SW 1271 (cell line): Measurements from ENCODE around the gene PPP5C.
"Not testable (repeated sequence)": the region's sequence is repeated elsewhere in the genome, so short reads cannot be mapped to it uniquely, and the experiment has no call there.

Experiments
- DNase-seq, 2 experiments: peaks; one replicate each; lab custom pipeline; 2025; lab: John Stamatoyannopoulos, UW

Gene PPP5C

DNA sequence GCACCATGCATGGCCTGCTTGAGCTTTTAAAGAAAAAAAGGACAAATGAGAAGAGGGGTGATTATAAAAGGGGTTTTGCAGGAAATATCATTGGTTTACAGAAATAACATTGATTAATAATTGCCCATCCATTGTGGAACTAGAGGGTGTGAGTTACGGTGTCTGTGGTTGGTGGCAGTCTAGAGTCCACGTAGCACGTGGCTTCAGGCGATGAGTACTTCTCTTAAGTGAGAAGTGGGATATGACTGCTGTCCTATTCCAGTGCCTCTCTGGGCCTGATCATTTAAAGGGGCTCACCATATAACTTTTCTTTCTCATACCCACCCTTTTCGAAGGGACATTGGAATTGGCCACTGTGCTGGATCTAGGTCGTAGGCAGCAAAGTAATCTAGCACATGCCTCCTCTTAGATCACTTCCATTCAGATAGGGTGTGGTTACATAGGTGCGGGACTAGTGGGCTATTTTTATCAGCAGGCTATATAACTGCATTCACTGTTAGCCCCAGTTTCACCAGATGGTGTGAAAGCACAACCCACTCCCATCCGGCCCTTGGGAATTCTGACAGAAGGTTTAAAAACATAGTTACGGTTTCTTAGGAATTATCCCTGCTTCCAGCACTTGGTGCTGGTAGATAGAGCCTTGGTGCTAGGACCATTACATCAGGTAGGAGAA, 19.9 kb downstream of the PPP5C start:
- no peak for DNase-seq

DNA sequence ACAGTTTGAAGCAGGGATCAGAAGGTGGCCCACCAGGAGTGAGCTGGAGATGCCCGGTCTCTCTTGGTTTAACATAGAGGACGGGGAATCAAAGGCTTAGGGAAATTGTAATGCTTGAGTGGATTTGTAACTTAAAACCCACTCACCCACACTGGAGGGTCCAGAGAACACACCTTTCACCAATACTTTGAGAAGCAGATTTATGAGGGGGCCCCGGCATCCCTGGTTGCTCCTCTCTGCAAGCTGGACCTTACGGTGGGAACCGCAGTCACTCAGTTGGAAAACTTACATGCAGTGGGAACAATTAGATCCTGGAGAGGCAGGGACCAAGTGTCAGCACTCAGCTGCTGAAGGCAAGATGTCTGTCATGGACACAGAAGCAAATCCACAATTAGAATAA, 20.5 kb downstream of the PPP5C start:
- DNase-seq, result no peak

DNA sequence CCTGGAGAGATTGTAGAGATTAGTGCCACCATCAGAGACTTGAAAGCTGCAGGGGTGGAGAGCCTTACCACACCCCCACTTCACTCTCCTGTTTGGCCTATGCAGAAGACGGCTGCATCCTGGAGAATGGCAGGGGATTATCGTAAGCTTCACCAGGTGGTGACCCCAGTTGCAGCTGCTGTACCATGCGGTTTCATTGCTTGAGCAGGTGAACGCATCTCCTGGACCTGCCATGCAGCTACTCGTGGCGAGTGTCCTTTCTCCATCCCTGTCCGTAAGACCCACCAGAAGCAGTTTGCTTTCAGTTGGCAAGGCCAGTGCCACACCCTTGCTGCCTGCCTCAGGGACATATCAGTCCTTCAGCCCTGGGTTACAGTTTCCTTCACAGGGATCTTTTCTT, 21.2 kb downstream of the PPP5C start:
- no peak for DNase-seq

DNA sequence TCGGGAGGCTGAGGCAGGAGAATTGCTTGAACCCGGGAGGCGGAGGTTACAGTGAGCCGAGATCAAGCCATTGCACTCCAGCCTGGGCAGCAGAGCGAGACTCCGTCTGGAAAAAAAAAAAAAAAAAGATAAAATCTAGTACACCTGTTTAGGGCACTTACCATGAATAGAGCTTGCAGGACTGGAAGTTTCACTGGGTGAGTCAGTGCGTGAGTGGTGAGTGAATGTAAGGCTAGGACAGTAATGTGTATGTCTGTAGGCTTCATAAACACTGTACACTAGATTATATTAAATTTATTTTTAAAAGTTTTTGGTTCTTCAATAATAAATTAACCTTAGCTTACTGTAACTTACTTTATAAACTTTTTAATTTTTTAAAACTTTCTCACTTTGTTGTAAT, 22.9 kb downstream of the PPP5C start:
- DNase-seq, result no peak

DNA sequence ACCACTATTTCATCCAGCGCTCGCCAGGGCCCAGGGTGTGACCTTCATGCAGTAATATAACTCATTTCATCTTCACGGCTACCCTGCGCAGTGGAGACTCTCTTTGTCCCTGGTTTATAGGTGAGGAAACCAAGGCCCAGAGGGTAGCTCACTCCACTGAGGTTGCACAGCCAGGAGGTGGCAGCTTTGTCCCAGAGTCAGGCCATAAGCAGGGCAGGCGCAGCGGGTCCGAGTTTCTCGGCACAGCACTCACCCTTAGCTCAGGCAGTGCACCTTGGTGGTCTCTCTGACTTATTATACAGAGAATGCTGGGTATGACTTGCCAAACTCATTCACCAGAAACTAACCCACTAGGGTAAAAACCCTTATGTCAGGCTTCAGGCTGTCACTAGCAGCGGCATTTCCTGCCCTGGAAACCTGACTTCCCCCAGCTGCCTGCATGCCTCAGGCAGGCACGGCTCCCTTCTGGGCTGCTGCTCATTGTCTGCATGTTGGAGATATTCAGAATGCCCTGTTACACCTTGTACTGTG, 24.5 kb downstream of the PPP5C start:
- DNase-seq, result no peak

DNA sequence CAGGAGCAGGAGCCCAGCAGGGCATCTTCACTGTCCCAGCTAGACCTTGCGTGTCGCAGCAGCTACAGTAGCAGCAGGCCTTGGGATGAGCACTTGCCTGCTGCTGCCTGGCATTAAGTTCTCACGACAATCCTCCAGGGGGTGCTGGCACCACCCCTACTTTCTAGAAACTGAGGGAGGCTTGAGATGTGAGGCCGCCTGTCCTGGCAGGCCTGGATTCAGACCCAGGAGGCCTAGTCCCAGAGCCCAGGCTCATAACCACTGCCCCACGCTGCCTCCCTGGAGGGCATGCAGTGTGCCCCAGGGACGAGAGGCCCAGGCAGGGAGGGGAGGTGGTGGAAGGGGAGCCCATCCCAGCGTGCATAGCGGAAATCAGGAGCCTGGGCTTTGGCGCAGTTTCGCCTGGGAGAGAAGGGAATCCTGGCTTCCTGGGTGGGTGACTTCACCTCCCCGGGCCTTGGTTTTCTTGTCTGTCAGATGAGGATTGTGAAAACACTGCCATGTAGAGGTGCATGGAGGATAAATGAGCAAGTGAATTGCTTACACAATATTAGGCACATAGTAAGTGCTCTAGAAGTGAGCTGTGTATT, 26.1 kb downstream of the PPP5C start:
- no peak for DNase-seq

DNA sequence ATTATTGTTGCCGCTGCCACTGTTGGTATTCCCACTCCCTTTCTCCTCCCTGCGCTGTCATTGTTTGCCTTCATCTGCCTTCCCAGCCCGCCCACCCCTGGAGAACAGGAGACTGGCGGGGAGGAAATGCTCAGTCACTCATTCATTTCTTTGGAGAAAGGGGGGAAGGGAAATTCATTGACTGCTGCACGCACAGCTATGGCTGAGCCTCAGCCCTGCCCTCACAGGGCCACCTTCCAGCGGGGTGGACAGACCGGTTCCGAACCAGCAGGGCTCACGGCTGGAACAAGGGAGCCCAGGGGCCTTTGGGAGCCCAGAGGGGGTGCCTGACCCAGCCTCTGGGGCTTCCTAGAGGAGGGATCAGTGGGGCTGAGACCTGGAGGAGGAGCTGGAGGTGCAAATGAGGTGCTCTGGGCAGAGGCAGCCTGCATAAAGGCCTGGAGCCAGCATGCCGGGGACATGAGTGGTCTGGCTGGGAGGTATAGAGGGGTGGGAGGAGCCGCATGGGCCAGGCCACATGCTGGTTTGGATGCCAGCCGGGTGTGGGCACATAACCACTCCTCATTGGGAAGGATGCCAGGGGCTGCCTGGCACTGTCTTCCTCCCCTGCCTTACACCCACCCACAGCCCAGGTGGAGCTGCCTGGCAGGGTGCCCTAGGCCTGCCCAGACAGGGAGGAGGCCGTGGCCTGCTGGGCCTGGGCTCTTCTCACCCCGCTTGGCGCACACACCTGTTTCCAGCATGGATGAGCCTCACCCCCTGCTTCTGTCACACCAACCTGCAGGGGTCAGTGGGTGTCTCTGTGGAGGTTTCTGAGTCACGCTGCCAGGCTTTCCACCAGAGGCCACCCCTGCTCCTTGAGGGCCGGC, 26.8 kb downstream of the PPP5C start:
- DNase-seq, result peak in 1 of 2 experiments; percentile 29

DNA sequence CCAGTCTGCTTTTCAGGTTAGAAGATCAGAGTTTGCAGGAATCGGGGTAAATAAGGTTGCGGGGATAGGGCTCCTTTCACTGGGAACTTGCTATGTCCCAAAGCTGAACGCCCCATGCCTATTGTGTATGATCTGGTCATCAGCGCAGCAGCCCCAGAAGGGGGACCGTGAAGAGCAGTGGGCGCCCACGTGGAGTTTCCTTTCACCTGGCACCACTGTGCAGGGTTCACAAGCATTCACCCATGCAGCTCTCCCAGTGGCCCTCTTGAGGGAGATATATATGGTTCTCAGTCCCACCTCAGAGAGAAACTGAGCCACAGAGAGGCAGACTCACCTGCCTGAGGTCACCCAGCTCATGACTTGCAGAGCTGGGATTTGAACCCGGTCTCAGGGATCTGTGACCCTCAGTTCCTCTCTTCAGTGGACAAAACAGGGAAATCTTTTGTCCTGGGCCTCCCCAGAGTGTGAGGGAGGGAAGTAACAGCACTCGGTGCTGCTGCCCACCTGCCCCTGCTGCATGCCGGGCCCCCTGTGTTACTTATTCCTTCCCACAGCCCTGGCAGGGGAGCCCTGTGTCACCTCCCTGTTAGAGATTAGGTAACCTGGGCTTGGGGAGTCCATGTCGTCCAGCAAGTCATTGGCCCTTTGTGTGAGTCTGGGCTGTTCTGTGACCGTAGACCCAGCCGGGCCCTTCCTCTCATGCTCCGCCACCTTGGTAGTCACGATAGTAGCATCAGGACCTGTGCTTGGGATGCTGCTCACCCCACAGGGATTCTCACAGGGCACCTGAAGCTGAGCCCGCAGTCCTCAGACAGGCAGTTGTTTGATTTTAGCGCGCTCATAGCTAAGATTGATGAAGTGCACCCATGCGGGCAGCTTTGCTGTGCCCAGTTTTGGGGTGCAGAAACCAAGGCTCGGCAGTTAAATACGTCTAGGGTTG, 27.9 kb downstream of the PPP5C start:
- DNase-seq, result no peak

DNA sequence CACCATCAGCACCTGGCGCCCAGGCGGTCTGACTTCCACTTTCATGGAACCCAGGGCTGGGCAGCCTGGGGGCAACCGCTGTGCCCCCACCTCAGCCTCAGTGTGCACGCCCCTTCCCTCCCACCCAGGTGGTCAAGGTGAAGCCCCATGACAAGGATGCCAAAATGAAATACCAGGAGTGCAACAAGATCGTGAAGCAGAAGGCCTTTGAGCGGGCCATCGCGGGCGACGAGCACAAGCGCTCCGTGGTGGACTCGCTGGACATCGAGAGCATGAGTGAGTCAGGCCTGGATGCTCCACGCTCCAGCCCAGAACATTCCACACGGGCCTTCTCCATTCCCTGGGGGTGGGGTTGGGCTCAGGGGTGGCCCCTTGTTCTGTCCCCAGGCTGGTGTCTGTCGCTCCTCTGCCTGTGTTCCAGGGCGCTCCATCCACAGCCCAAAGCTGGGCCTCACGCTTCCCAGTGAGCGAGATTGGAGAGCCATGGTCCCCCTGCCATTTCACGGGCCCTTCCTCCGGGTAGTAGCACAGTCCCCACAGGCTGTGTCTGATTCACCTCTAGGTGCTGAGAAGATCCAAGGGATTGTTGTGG, 28.7 kb downstream of the PPP5C start:
- DNase-seq, result not testable (repeated sequence)

DNA sequence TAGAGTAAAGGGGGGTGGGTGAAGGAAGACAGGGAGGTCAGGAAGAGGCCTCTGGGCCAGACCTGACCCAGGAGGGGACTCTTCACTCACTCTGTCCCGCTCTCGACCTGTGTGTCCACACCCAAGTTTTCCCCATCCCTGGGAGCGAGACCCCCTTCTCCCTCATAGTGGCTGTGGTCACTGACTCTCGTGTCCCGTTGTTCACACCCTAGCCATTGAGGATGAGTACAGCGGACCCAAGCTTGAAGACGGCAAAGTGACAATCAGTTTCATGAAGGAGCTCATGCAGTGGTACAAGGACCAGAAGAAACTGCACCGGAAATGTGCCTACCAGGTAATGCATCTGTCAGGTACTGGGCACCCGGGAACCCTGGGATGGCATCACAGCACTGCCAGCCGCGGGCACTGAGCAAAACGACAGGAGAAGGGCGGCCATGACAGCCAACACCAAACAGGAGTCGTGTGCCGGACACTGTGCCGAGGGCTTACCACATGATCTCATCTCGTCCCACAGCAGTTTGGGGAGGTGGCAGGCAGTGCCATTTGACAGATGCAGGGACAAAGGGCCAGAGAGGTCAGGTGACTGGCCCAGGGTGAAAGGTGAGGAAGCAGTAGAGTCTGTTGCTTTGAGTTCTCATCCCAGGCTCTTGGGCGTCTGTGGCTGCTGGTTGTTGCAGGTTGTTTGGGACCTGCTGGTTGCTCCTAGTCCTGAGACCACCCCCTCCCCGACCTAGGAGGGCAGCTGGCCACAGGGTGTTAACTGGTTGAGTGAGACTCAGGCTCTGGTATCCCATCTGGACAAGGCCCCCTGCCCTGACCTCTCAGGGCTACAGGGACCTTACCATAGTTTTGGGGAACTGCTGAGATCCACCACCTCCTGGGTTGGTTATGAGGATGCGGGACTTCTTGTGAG, 29.6 kb downstream of the PPP5C start:
- no peak for DNase-seq

DNA sequence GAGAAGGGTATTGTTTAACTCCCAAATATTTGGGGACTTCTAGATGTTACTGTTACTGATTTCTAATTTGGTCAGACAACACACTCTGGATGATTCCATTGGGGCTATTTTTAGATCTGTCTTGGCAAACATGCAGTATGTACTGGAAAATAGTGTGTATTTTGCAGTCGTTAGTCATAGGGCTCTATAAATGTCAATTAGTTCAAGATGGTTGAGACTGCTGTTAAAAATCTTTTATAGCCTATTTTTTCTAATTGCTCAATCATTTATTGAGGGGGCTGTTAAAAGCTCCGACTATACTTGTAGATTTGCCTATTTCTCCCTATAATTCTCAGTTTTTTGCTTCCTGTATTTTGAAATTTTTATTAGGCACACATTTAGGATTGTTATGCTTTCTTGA, 31.4 kb downstream of the PPP5C start:
- DNase-seq, result no peak

DNA sequence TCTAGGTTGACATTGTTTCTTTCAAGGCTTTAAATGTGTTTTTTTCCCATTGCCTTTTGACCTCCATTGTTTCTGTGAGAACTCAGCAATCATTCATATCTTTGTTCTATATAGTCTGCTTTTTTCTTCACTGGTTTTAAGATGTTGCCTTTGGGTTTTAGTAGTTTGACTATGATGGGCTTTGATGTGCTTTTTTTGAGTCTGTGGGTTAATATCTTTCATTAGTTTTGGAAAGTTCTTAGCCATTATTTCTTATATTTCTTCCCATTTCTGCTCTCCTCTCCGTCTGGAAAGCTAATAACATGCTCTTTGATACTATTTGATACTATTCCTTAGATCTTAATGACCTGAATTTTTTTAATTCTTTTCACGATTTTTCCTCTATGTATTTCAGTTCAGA, 33.8 kb downstream of the PPP5C start:
- DNase-seq, result no peak

DNA sequence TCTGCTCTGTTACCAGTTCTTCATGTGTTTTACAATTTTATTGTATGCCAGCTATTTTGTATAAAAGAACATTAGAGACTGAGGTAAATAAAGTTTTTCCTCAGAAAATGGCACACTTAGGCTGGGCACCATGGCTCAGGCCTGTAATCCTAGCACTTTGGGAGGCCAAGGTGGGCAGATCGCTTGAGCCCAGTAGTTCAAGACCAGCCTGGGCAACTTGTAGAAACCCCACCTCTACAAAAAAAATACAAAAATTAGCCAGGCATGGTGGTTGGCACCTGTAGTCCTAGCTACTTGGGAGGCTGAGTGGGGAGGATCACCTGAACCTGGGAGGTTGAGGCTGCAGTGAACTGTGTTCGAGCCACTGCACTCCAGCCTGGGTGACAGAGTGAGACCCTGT, 34.5 kb downstream of the PPP5C start:
- DNase-seq, result no peak

DNA sequence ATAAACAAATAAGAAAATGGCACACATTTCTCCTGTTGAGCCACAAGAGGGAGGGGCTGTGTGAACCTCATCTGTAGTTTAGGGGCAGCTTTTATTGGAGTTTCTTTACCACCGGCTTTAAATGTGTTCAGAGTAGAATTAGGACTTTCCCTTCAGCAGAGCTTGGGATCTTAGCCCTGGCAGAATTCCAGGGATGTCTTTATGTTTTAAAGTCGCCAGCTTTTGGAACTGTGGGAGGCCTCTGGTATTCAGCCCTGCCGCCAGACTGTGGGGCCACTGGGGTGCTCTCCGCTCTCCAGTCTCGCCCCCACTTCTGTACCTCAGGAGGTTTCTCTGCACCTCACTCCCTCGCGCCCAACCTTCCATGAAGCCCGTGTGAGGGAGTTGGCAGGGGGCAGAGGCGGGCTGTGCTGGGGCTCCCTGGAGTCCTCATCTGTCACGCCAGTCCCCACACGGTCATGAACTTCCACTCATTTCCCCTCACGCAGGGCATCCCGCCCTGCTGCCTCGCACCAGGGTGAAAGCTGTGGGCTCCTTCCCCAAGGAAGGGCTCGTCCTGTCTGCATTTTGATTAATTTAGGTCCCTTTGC, 35.0 kb downstream of the PPP5C start:
- no peak for DNase-seq

DNA sequence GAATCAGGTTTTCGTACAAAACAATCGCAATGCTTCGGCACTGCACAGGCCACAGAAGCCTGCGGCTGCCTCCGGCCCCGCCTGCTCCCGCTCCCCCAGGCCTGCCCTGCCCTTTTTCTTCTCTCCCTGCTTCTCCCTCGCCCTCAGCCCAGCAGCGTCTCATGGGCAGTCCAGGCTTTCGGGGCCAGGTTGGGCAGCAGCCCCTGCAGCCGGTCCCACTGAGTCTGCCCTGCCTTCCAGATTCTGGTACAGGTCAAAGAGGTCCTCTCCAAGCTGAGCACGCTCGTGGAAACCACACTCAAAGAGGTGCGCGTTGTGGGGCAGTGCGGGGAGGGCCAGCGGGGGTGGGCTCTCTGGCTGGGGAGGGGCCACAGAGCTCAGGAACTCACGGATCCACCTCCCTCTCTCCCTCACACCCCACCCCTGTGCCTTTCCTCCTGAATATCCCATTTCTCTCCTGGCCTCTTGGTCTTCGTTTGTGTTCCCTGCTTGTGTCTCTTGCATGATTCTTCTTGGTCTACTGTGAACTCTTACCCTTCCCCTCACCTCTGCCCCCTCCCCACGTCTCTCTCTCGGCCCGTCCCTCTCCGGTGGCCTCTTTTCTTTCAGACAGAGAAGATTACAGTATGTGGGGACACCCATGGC, 36.4 kb downstream of the PPP5C start:
- no peak for DNase-seq

DNA sequence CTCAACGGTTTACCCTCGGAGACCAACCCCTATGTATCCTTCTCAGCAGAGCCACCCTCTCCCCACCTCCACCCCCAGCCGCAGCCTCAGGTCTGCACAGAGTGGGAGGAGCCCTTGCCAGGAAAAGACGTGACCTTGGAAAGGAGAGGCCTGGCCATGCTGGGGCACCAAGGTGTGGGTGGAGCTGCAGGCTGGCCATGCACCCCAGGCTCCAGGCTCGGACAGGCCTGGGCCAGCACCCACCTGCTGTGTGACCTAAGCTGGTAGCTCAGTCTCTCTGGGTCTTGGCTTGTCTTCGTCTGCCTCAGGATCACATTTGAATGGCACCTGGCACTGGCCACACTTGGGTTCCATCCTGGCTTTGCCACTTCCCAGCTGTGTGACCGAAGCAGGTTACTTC, 37.0 kb downstream of the PPP5C start:
- DNase-seq, result no peak

DNA sequence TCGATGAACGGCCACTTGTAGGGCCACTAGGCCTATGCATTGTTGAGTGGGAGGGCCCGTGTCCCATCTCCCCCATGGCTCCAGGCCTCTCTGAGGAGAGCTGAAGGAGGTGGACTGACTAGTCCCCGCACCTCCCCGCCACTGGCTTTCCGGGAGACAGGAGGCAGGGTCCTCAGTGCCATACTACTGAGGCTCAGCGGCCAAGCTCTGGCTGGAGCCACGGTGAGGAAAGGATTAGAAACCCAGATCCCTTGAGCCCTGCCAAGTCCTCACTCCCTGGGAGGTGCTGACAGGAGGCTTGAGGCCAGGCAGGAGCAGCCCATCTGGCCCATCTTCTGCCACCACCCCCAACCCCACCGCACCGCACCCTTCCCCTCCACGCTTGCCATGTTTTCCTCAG, 37.5 kb downstream of the PPP5C start:
- DNase-seq, result no peak

DNA sequence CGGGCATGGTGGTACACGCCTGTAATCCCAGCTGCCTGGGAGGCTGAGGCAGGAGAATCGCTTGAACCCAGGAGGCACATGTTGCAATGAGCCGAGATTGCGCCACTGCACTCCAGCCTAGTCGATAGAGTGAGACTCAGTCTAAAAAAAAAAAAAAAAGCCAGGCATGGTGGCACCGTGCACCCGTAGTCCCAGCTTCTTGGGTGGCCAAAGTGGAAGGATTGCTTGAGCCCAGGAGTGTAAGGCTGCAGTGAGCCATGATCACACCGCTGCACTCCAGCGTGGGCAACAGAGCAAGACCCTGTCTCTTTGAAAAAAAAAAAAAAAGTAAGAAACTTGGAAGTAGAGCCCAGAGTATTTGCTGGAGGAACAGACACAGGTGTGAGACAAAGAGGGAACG, 38.7 kb downstream of the PPP5C start:
- no peak for DNase-seq

DNA sequence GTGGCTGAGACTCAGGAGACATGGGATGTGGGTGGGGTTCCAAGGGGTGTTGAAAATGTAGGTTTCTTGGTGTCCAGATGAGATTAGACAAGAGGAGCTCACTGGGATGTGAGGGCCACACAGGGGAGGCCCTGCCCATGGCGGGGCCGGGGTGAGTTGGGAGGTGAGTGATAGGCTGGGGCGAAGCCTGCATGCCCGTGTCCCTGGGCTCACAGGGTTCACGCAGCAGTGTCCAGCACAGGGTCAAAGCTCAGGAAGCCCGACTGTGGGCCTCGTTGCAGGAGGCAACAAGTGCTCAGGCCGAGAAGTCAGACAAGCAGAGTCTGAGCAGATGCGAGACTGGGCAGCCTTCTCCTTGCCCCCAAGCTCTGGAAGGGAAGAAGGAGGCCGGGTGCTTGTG, 39.3 kb downstream of the PPP5C start:
- DNase-seq, result no peak
